Ureter (tissue), 1 donor: ENCODE data around the gene DUOX1. TPM values are rescaled to one million over a fixed set of nuclear protein-coding genes. Genes with fewer than 3 reads are reported as not detected.

Source experiments
- DNase-seq: peaks from one replicate; pipeline ENCODE4 v3.0.0-alpha.2; 2020; ENCODE audit warnings: low spot score
- total RNA-seq: library from RNA; stranded (reverse); gene quantifications from one replicate; pipeline ENCODE4 v1.2.4, GENCODE V29; 2023
- donor health status: DM: yes; HTN: yes; CAD: no.

The DUOX1 gene
- total RNA-seq, 1 donor from 2014 or later: 85.5 TPM

GRCh38 chr15:45187894-45188830 lies 58.4 kb downstream of the DUOX1 start, which contains the start of gene SHF:
Gene SHF (minus strand): TSS chr15:45187966. CDS start chr15:45187951, 15 bp downstream.
- DNase-seq: no peak

- no peak for DNase-seq
Observed at GRCh38 chr15:45197512-45197911, 67.7 kb downstream of the DUOX1 start.

GRCh38 chr15:45198337-45199135 lies 68.7 kb downstream of the DUOX1 start:
- DNase-seq: peak; percentile 98

GRCh38 chr15:45199136-45199810 lies 69.5 kb downstream of the DUOX1 start:
- DNase-seq: no peak

DNA sequence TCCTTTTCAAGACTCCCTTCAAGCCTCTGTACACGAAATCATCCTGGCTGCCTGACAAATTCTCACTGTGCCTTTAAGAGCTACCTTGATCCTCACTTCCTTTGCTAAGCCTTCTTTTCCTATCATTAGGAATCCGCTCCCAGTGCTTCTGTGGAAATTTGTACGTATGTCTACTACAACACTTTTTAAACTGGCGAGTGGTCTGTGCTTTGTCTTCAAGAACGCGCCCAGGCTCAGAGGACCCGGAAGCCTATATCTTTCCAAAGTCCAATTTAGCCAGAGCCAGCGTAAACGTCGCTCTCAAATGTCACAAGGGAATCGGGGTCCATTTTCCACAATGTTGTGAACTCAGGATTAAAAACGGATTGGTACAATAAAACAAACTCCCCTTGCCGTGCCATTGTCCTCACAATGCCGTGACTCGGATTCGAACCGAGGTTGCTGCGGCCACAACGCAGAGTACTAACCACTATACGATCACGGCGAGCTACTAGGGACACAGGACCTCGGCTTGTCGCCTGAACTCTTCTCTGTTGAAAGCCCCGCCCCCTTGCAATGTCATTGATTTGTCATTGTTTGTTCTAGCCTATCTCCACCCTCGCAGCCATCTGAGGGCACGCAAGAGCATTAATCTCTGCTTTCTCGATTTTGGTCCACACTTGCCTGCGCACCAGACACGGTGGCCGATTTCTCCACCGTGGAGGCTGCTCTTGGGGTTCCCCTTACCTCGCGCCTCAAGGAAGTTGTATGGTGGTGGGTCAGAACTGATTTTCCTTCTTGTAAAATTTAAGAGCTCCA lies 70.4 kb downstream of the DUOX1 start:
- peak; percentile 99 for DNase-seq

DNA sequence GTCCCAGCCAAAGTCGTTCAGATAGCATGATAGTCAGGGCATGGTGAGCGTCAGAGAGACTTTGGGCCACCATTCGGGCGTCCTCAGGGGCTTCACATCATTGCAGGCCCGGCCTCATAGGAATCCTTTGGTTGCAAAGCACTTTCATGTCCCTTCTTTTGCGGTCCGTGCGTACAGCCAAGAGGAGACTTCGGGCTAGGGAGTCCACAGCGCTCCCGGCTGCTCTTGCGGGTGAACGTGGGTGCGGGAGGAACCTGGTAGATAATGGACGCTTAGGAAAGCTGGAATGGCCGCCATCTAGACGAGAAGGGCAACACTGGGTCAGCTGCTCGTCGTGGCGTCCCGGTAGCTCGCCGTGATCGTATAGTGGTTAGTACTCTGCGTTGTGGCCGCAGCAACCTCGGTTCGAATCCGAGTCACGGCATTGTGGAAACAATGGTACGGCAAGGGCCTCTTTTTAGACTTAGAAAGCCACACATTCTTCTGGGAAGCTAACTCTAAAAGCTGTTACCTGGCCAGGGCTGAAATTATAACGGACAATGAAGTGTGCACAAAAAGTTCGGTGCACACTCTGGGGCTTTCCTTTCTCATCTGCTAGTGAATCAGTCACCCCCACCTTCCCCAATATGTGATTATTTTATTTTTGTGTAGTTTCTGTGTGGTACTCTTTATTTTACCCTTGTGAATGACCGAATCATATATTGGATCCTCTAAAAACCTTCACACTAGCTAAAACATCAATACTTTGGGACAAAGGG lies 71.2 kb downstream of the DUOX1 start:
- peak; percentile 91 for DNase-seq

GRCh38 chr15:45201557-45201859 lies 71.7 kb downstream of the DUOX1 start:
- DNase-seq: no peak

DNA sequence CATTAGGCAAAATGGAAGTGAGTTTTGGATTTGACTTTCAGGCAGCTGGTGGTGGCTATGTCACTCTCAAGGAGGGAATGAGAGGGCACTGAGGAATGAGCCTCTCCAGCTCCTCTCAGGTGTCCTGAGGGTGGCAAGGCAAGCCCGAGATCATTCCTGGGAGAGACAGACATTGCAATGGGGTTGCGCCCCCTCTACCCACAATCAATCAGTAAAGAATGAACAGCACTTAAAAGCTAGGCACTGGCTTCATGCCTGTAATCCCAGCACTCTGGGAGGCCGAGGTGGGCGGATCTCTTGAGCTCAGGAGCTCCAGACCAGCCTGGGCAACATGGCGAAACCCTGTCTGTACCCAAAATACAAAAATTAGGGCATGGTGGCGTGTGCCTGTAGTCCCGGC lies 72.1 kb downstream of the DUOX1 start:
- DNase-seq: no peak

DNA sequence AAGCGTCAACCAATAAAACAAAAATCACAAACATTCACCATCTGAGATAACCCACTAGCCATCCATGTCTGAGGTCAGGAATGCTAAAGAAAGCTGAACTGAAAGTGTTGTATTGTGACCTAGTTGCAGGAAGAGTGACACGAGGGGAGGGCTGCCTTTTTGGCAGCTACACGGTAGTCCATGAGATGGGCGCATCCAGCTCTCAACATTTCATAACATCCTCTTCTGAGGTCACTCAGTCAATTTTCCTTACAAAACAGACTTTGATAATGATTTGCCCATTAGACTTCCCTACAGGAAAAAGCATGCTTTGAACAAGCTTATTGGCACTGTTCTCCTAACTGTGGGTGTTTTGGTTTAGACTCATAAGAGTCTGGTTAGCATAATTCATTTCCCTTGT lies 73.4 kb downstream of the DUOX1 start:
- DNase-seq: no peak

DNA sequence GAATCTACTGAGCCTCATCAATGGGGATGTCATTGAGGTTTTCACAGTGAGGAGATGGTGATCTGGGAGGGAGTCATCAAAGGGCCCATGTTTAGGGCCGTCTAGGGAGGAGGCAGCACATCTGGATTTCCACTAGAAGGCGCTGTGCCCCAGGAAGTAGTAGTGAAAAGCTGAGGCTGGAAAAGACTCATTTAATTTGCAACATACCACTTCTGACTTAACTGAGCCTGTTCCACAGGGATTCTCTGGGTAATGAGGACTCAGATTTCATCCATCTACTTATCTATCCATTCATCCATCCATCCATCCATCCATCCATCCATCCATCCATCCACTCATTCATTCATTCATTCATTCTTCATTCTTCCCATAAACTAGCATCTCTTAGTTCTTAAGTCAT lies 75.4 kb downstream of the DUOX1 start:
- no peak for DNase-seq

DNA sequence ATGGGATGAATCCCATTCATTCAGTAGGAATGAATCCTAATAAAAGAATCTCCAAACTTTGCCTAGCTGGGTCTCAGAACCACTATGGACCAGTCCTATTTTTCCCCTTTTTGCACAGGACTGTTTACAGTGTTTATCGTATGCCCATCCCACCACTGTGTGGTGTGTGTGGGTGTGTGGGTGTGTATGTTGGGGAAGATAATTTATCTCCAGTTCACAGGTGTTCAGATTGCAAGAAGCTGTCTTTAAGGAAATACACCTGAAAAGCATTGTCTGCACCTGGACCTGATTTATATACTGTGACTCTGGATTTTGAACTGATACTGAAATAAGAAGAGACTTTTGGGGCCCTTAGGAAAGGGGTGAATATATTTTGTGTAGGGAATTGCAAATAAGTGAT lies 82.7 kb downstream of the DUOX1 start:
- DNase-seq: no peak

Other genes with a start within 250 kb of the DUOX1 start
- gene TERB2, start 173.3 kb upstream of the DUOX1 start, total RNA-seq: not detected
- gene SORD, start 106.8 kb upstream of the DUOX1 start, total RNA-seq: 43.1 TPM
- gene DUOX2, start 15.8 kb upstream of the DUOX1 start, total RNA-seq: 92.1 TPM
- 3.9 TPM for gene DUOXA2, start 15.7 kb upstream of the DUOX1 start, total RNA-seq
- 87.3 TPM for gene DUOXA1, start 115 bp upstream of the DUOX1 start, total RNA-seq
- gene SHF, start 58.0 kb downstream of the DUOX1 start, total RNA-seq: 7.9 TPM
- gene SLC28A2, start 122.2 kb downstream of the DUOX1 start, total RNA-seq: not detected
- 47.6 TPM for gene GATM, start 248.6 kb downstream of the DUOX1 start, total RNA-seq